Ramos (cell line): Measurements from ENCODE around the gene NFATC1.

Source experiments
- in situ Hi-C: fragments of 300-500 bp; cut with MboI; formaldehyde crosslinking; loops from one replicate; pipeline ENCODE4 v1.14.3; 2022; ENCODE audit warnings: low sequenced_read_pairs; ENCODE audit not compliant: unreplicated experiment

The NFATC1 gene

DNA sequence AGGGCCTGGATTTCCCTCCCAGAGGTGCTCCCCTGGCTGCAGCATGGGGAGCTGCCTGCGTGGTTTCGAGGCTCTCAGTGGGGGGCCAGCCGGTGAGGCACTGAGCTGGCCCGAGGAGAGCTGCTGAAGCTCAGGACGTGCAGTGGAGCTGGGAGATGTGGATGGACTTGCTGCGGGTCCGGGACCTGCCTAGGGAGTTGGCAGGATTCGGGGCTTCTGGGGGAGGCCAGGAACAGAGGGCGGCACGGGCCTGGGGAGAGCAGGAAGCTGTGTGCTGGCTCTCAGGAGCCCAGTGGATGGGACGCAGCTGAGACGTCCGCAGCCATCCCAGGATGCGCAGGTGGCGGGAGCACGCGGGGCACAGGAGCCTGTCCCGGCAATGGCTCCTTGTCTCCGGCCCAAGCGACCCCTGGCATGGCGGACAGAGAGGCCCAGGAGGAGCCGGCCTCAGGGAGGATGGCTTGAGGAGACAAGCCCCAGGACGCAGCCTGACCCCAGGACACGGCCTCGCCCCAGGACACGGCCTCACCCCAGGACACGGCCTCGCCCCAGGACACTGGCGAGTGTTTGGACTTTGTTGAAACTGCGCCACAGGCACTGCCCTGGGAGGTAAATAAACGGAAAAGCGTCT, 116.1 kb downstream of the NFATC1 start:
- in situ Hi-C loops, result loop anchor here (10.0 kb wide), 2 partner anchors 47 to 107 kb away; no protein-coding TSS in a partner anchor

DNA sequence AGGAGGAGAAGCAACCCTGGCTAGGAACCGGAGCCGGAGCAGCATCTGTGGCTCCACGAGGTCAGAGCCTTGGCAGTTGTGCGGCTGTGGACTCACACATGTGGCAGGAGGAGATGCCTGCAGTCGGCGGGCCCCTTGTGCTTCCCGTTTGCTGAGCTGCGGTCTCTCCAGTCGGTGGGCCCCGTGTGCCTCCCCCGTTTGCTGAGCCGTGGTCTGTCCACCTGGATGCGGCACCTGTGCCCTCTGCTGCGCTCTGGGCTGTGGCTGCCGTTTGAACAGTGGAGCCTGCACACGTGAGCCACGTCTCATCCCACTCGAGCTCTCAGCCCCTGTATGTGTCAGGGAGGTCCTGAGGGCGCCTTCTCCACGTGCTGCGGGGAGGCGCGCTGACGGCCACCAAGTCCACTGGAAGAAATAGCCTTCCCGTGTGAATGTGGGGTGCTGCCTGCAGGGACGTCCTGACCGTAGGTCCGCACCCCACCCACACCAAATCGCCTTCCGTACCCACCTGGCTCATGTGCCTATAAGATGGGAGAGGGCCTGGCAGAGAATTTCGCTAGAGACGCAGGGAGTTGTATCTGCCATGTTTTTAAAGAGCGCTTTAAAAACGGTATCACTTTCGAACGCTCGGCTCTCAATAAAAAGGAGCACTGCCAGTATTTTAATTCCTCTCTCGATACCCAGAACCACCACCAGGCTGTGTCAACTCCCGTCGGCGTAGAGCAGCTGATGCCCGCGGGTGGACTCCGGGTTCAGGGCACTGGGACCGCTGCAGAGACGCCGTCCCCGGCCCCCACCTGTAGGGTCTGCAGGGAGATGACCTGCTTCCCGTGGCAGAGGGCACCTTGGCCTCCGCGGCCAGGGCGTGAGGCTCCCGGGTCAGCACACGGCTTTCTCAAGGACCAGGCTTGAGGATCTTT, 117.0 kb downstream of the NFATC1 start:
- in situ Hi-C loops, result loop anchor here (10.0 kb wide), 2 partner anchors 48 to 108 kb away; no protein-coding TSS in a partner anchor

DNA sequence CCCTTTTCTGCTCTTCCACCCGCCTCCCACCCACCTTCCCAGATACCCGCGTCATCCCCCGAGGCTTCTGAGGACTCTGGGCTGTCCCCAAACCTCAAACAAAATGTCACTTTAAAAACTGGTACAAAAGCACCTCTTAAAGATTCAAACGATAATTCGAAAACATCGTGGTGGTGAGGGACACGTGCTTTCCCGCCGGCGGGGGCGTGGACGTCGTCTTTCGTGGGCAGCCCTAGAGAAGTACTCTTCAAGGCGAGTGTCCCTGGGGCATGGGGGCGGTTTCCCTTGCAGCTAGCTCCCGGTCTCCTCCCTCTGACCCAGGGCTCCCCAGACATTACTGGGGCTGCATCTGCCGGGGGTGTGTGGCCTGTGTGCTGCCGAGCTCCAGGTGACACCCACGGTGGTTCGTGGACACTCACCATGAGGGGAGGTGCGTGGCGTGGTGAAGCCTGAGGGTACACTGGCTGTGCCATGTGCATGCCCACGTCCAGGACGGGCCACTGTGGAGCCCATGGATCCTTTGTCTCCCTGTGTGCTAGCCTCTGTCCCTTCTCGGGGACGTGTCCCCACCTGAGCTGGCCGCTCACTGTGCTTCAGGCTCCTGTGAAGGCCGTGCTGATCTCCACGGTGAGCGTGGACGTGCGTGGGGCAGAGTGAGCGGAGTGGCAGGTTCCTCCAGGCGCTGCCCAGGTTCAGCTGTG, 117.8 kb downstream of the NFATC1 start:
- in situ Hi-C loops, result loop anchor here (10.0 kb wide), 2 partner anchors 49 to 109 kb away; no protein-coding TSS in a partner anchor

DNA sequence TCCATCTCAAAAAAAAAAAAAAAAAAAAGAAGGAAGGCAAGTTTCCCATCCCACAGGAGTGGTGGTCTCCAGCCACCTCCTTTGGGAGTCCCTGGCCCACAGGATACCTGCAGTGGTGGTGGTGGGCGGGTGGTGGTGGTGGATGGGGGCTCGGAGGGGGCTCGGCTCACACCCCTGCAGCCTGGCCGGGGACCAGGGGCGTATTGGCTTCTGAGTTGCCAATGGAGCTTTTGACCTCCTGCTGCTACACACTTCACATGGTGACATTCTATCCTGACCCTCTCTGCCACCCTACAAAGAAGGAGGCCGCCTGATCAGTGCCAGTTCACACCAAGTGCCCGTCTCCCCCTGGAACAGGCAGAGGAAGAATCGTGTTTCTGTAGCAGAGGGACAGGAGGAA, 119.6 kb downstream of the NFATC1 start:
- in situ Hi-C loops, result loop anchor here (10.0 kb wide), 2 partner anchors 51 to 111 kb away; no protein-coding TSS in a partner anchor

DNA sequence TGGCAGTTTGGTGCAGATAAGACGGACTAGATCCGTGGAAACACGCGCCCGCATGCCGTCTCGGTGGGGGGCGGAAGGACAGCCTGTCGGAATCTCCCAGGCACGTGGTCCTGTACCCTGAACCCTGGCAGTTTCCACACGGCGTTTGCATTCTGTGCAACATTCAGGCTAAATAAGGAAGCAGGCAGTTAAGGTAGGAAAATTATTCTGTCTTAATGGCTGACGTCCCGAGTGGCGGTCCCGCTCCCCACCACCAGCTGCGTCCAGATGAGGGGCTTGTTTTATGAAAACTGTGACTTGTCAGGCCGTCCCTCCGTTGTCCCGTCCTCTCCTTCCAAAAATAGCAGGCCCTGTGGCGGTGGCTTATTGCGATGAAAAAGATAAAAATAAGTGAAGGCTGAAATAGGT, 120.2 kb downstream of the NFATC1 start:
- in situ Hi-C loops, result loop anchor here (10.0 kb wide), 2 partner anchors 51 to 111 kb away; no protein-coding TSS in a partner anchor

DNA sequence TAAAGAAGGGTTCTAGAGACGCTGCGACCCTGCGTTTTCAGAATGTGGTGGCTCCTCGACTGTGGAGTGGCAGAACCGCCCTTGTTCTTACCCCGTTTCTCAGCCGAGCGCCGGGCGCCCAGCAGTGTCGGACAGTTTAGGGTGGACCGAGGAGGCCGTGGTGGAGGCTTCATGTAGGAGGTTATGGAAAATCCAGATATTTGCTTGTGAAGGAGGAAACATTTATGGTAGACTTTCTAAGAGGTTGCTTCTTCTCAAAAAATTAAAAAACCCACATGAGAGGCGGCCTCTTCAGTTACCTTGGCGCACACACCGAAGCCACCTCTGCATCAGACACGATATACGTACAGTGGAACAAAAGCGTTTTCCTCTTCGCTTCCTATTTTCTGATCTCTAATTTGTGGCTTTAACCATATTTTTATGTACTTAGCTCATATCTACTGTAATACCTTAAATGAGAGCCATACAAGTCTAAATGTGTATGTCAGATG, 120.8 kb downstream of the NFATC1 start:
- in situ Hi-C loops, result loop anchor here (10.0 kb wide), 2 partner anchors 52 to 112 kb away; no protein-coding TSS in a partner anchor

DNA sequence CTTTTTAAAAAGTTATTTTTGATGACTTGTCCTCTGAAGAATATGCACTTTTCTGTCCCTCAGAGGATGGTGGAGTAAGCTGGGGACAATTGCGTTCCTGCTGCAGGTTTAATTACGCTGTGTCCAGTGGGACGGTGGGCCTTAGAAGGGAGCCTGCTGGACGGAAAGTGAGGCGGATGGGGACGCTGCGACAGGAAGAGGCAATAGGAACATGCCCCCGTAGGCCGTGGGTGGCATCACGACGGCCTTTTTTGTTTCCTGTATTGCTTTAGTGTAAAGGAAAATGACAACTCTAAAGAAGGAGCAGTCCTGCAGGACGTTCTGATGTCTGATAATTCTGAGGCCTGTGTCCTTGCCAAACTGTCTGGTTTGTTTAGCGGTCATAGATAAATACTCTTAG, 121.6 kb downstream of the NFATC1 start:
- in situ Hi-C loops, result loop anchor here (10.0 kb wide), 2 partner anchors 53 to 113 kb away; no protein-coding TSS in a partner anchor

DNA sequence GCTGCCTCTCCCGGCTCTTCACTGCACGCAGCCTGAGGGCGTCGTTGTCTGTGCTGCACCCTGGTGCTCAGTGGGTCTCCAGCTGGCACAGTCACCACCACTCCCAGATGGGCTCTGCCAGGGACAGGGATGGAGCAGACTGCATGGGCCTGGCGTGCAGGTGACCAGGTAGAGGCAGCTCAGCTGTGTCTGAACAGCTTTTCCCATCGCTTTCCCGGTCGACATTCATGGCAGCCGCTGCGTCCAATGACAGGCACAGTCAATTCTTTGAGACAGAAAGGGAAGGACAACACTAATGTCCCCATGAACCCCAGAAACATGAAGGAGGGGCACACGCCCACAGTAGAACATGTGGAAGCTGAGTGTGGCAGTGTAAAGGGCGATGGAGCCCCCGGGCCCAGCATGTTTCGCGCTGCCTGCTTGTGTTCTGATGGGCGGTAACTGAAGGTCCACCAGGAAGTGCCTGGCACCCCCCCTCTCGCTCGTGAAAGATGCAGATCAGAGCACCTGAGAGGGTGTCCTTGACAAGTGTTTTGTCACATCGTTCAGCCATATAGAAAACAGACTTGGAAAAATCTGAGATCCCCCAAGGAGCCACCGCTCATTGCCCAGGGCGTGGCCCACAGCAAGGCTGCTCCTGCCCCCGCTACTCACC, 122.4 kb downstream of the NFATC1 start:
- in situ Hi-C loops, result loop anchor here (10.0 kb wide), 2 partner anchors 53 to 113 kb away; no protein-coding TSS in a partner anchor

DNA sequence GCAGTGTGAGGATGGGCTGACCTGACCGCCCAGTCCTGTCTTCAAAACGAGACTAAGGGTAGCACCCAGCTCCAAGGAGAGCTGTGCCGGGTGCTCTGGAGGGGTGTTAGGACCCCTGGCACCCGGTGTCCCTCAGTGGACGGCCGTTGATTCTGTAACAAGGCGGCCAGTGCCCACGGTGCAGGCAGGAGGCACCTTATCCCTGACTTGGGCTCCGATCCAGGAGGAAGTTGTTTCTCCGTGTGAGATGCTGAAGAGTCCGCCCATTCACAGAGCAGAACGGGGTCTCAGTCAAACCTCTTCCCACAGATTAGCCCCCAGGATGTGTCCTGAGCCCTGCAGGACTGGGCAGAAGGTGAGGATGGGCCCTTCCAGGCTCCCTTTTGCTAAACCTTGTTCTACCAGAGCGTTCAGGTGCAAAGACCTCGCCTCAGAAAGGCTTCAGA, 123.0 kb downstream of the NFATC1 start:
- in situ Hi-C loops, result loop anchor here (10.0 kb wide), 2 partner anchors 54 to 114 kb away; no protein-coding TSS in a partner anchor

DNA sequence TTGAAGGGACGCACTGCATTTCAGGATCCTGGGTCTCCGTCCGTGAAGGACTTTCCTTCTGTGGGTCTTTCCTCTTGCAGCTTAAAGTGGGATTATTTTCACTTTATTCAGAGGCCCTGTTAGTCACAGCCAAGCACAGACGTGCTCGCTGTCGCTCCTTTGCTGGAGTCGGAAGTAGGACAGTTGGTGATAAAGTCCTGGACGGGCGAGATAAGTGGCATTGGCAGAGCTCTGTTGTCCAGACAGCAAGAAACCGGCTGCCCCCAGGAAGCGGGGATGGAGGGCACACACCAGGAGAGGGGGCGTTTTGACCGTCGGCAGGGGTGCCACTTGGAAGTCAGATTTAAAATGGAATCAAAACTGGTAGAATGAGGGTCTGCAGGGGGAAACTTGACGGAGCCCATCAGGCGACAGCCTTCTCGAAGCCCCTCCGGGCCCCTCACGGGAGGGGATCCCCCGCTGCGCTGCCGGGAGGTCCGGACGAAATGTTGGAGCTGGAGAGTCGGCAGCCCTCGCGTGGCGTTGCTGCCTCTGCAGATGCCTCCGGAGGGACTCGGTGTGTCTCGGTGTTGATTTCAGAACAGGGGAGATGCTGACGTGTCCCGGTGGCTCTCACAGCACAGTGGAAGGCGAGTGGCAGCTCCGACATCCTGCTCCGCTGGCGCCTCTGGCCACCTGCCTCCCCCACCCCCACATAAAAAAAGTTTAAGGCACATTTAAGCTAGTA, 124.2 kb downstream of the NFATC1 start:
- in situ Hi-C loops, result loop anchor here (10.0 kb wide), 2 partner anchors 55 to 115 kb away; no protein-coding TSS in a partner anchor

DNA sequence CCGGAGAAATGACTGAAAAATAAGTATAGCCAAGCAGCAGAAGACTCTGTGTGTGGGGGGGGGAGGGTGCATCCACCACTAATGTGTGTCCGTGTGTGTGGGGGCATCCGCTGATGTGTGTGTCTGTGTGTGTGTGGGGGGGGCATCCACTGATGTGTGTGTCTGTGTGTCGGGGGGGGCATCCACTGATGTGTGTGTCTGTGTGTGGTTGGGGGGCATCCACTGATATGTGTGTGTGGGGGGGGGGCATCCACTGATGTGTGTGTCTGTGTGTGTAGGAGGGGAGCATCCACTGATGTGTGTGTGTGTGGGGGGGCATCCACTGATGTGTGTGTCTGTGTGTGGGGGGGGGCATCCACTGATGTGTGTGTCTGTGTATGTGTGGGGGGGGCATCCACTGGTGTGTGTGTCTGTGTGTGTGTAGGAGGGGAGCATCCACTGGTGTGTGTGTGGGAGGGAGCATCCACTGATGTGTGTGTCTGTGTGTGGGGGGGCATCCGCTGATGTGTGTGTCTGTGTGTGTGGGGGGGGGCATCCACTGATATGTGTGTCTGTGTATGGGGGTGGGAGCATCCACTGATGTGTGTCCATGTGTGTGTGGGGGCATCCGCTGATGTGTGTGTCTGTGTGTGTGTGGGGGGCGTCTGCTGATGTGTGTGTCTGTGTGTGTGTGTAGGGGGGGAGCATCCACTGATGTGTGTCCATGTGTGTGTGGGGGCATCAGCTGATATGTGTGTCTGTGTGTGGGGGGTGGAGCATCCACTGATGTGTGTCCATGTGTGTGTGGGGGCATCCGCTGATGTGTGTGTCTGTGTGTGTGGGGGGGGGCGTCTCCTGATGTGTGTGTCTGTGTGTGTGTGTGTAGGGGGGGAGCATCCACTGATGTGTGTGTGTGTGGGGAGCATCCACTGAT, 125.0 kb downstream of the NFATC1 start:
- in situ Hi-C loops, result no loop called here

DNA sequence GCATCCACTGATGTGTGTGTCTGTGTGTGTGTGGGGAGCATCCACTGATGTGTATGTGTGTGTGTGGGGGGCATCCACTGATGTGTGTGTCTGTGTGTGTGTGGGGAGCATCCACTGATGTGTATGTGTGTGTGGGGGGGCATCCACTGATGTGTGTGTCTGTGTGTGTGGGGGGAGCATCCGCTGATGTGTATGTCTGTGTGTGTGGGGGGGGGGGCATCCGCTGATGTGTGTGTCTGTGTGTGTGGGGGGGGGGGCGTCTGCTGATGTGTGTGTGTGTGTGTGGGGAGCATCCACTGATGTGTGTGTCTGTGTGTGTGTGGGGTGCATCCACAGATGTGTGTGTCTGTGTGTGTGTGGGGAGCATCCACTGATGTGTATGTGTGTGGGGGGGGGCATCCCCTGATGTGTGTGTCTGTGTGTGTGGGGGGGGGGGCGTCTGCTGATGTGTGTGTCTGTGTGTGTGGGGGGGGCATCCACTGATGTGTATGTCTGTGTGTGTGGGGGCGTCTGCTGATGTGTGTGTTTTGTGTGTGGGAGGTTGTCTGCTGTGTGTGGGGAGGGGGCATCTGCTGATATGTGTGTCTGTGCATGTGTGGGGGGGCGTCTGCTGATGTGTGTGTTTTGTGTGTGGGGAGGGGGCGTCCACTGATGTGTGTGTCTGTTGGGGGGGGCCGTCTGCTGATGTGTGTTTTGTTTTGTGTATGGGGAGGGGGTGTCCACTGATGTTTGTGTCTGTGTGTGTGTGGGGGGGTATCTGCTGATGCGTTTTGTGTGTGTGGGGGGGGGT, 125.9 kb downstream of the NFATC1 start:
- in situ Hi-C loops, result no loop called here

DNA sequence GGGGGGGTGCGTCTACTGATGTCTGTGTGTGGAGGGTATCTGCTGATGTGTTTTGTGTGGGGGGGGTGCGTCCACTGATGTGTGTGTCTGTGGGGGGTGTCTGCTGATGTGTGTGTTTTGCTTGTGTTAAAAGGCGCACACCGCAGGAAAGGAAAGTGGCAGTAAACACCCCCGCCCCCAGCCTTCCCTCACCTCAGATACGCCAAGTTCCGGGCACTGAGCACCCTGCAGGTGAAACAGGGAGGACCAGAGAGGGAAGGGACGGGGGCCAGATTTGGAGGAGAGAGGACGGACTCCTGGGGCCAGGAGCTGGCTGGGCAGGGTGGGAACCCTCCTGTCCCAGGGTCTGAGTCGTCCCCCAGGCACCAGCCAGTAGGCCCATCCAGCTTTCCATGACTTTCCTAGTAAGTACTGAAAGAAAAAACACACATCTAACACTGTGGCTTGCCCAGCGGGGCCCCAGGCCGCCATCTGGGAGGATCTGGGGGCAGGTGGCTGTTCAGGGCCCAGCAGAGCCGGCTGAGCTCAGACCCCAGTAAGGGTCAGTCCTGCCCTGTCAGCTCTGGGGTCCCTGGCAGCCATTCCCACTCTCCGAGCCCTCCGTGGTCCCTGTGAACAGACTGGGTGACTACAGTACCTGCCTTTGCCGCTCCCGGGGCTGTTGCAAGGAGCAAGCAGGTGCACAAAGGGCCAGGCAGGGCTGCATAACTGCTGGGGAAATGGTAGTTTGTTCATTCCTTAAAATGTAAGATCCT, 126.9 kb downstream of the NFATC1 start:
- in situ Hi-C loops, result no loop called here

DNA sequence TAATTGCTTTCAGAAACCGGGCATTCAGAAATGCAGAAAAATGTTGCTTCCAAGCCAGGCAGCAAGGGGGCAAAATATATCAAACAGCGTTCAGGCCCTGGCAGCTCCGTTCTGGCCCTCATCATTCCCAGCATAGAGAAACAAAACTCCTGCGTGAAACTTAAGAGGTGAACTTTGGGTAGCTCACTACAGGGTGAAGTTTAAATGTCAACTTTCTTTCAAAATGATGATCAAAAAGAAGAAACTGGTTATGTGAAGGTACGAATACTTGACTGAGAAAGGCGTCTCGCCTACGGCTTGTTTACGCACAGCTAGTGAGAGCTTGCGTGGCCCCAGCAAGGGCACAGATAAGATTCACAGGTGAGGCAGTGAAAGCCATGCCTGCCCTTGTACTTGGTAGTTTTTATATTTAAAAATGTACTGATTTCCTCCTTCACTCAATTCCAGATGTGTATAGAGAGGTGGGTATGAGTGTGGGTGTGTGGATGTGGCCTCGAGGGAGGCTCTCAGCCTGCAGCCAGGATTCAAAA, 127.5 kb downstream of the NFATC1 start:
- in situ Hi-C loops, result no loop called here

DNA sequence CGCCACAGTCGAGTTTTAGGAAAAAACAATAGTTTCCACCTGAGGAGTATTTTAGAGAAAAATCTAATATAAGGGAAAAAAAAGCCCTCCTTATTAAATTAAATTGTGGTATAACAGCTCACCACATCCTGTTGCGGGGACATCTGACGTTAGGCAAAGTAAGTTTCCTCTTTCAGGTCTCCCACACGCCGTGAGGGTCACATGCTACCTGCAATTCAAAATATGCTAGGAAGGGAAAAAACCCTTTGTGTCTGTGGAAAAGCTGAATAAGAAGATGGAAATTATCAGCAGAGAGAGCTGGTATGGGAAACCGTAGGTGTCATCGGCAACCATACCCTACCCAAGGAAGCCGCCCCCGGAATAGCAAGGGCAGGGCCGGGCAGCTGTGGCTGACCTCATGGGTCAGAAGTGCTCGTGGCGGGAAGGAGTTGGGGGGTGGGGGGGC, 128.0 kb downstream of the NFATC1 start:
- in situ Hi-C loops, result no loop called here
